Measurements from ENCODE around the gene EPB41L1. TPM values are rescaled to one million over a fixed set of nuclear protein-coding genes. Genes with fewer than 3 reads are reported as not detected.

The EPB41L1 gene
- total RNA-seq, 1 experiment from 2014 or later = 134 TPM

DNA sequence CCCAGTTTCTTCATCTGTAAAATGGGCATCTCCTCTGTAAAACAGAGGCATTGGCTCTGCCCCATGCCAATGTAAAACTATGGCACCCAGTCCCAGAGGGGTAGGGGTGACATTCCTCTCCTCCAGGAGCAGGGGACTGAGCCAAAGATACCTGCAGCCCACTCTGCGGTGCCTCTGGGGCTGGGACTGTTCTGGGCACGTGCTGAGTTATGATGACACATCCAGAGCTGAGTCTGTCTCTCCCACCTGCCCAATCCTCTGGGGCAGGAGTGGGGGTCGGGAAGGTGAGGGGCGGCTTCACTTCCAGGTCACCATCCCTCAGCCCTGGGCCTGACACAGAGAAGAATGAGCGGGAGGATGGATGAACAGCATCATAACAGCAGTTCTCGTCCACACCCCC is 111.6 kb downstream of the EPB41L1 start:
- CTCF ChIA-PET = interaction anchor here (0.7 kb wide), 1 partner anchor 319 kb away, joined by 3 read pairs; no protein-coding TSS in a partner anchor
- Histone ChIP-seq H3K27me3 (ENCODE audit: insufficient read depth, low read depth) (no peaks in the 10 kb centered on the region), H3K27ac (no peak overlapping the region), H3K36me3 (ENCODE audit: low read depth) (no peaks in the 10 kb centered on the region), H4K20me1 (ENCODE audit: insufficient read depth) (no peaks in the 10 kb centered on the region), H3K9me3 (ENCODE audit: insufficient read depth, low read depth) (no peaks in the 10 kb centered on the region), H3K9me2 (ENCODE audit: insufficient read depth) (no peaks in the 10 kb centered on the region), H3K79me2 (ENCODE audit: low read depth) (no peaks in the 10 kb centered on the region), H3K4me1 (replicated peaks; ENCODE audit: insufficient read depth) (no peaks in the 10 kb centered on the region), H2AFZ (no peak overlapping the region), H3K4me3 (no peak overlapping the region), H3K4me2 (no peak overlapping the region), H3F3A (ENCODE audit: insufficient read depth, low read depth) (no peaks in the 10 kb centered on the region)
- no TSS peak for BruUV-seq (replicated peaks)
- intact Hi-C loops (cut with micrococcal nuclease; ENCODE audit: unreplicated experiment) = no loop called here
- TF ChIP-seq EZH2 (IDR thresholded peaks at IDR 0.05; ENCODE audit: low read depth) = no peak
- TF ChIP-seq, protein P1, sequence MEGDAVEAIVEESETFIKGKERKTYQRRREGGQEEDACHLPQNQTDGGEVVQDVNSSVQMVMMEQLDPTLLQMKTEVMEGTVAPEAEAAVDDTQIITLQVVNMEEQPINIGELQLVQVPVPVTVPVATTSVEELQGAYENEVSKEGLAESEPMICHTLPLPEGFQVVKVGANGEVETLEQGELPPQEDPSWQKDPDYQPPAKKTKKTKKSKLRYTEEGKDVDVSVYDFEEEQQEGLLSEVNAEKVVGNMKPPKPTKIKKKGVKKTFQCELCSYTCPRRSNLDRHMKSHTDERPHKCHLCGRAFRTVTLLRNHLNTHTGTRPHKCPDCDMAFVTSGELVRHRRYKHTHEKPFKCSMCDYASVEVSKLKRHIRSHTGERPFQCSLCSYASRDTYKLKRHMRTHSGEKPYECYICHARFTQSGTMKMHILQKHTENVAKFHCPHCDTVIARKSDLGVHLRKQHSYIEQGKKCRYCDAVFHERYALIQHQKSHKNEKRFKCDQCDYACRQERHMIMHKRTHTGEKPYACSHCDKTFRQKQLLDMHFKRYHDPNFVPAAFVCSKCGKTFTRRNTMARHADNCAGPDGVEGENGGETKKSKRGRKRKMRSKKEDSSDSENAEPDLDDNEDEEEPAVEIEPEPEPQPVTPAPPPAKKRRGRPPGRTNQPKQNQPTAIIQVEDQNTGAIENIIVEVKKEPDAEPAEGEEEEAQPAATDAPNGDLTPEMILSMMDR (conservative IDR thresholded peaks at IDR 0.05) = no peak
- DNase-seq = no peak
- POLR2A ChIA-PET (ENCODE audit: unreplicated experiment) = no interaction called here

DNA sequence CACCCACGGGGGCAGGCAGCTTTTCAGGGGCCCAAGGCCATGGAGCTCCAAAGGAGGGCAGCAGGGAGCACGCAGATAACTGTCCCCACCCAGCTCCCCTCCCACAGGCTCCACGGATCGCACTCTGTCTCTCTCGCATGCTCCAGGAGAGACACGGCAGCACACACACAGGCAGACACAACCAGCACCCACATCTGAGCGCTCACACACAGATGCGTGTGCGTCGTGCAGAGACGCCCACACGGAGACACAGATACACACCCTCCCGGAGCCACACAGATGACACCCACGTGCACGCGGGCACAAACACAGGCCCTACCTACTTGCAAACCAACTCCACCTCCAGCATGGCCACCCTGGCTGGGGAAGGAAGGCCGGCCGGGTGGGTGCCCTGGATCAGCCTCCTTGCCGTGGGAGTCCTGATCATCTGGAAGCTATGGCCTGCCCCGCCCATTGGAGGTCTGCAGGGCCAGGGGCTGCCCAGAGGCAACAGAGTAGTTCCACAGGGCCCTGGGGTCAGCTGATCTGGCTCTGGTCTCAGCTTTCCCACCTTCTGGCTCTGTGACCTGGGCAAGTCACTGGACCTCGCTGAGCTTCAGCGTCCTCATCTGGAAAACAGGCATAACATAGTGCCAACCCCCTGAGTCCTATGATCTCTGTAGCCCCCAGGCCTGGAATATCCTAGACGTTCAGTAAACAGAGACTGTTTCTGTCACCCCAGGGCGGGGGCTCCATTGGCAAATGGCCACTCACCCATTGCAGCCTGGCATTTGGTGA is 113.3 kb downstream of the EPB41L1 start:
- POLR2A ChIA-PET (ENCODE audit: unreplicated experiment) = no interaction called here
- no peaks in the 10 kb centered on the region for H3K4me1 ChIP-seq (replicated peaks; ENCODE audit: insufficient read depth)
- CTCF ChIA-PET = no interaction called here

DNA sequence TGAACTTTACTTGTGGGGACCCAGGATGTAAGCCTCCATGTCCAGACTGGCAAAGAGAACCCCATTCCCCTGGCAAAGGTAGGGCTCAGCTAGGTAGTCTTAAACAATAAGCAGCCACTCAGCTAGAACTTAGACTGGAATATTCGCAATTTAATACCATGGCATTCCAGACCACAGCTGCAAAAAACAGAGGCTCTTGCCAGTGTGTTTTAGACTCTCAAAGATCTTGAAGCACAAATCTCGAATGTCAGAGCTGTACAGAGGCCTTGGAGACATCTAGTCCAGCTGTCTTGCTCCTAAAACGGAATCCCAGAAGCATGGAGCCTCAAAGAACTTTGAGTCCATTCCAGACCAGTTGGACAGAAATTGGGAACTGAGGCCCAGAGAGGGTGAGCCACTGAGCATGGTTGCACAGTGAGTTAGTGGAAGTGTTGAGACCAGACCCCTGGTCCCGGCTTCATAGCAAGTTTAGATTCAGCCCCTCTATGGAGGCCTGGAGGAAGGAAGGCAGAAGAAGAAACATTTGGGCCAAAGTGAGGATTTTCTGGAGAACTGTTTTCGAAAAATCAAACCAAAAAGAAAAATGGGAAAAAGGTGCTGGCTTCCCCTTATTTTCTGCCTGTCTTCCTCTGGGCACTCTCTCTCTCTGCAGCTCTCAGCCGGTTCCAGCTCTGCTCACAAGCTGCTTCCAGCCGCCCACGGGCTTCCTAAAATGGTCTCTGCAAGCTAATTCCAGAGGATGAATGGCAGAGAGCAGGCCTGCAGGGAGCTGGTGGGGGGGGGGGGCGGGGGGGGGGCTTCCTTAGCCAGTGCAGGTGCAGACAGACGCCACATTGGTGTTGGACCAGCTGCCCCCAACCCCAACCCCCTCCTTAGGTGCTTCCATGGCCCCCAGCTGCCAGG is 114.2 kb downstream of the EPB41L1 start:
- POLR2A ChIA-PET (ENCODE audit: unreplicated experiment) = no interaction called here
- CTCF ChIA-PET = no interaction called here

More for the DNA sequence above, 113.3 kb downstream of the EPB41L1 start:
- DNase-seq = no peak
- BruUV-seq (replicated peaks) = no TSS peak
- TF ChIP-seq, protein P1 (conservative IDR thresholded peaks at IDR 0.05) = no peak
- no peak for TF ChIP-seq EZH2 (IDR thresholded peaks at IDR 0.05; ENCODE audit: low read depth)
- Histone ChIP-seq H4K20me1 (ENCODE audit: insufficient read depth) (no peaks in the 10 kb centered on the region), H3K79me2 (ENCODE audit: low read depth) (no peaks in the 10 kb centered on the region), H3K27me3 (ENCODE audit: insufficient read depth, low read depth) (no peaks in the 10 kb centered on the region), H2AFZ (no peak overlapping the region), H3K36me3 (ENCODE audit: low read depth) (no peaks in the 10 kb centered on the region), H3F3A (ENCODE audit: insufficient read depth, low read depth) (no peaks in the 10 kb centered on the region), H3K27ac (no peak overlapping the region), H3K9me2 (ENCODE audit: insufficient read depth) (no peaks in the 10 kb centered on the region), H3K4me2 (no peak overlapping the region), H3K4me3 (no peak overlapping the region), H3K9me3 (ENCODE audit: insufficient read depth, low read depth) (no peaks in the 10 kb centered on the region)
- intact Hi-C loops (cut with micrococcal nuclease; ENCODE audit: unreplicated experiment) = no loop called here

More for the DNA sequence above, 114.2 kb downstream of the EPB41L1 start:
- H3K4me3 ChIP-seq = no peak overlapping the region
- BruUV-seq (replicated peaks) = no TSS peak
- no peak overlapping the region for H3K27ac ChIP-seq
- no peaks in the 10 kb centered on the region for H3K9me2 ChIP-seq (ENCODE audit: insufficient read depth)
- H3K9me3 ChIP-seq (ENCODE audit: insufficient read depth, low read depth) = no peaks in the 10 kb centered on the region
- no peak for TF ChIP-seq EZH2 (IDR thresholded peaks at IDR 0.05; ENCODE audit: low read depth)
- TF ChIP-seq, protein P1 (conservative IDR thresholded peaks at IDR 0.05) = no peak
- intact Hi-C loops (cut with micrococcal nuclease; ENCODE audit: unreplicated experiment) = no loop called here
- DNase-seq = no peak
- no peaks in the 10 kb centered on the region for H3K79me2 ChIP-seq (ENCODE audit: low read depth)
- H3K27me3 ChIP-seq (ENCODE audit: insufficient read depth, low read depth) = peaks cover 2% of the 10 kb centered on the region
- H3K4me1 ChIP-seq (replicated peaks; ENCODE audit: insufficient read depth) = no peaks in the 10 kb centered on the region
- no peak overlapping the region for H2AFZ ChIP-seq
- H4K20me1 ChIP-seq (ENCODE audit: insufficient read depth) = no peaks in the 10 kb centered on the region
- H3F3A ChIP-seq (ENCODE audit: insufficient read depth, low read depth) = no peaks in the 10 kb centered on the region
- no peaks in the 10 kb centered on the region for H3K36me3 ChIP-seq (ENCODE audit: low read depth)
- no peak overlapping the region for H3K4me2 ChIP-seq
